Measurements from ENCODE around the gene PARVA.

DNA sequence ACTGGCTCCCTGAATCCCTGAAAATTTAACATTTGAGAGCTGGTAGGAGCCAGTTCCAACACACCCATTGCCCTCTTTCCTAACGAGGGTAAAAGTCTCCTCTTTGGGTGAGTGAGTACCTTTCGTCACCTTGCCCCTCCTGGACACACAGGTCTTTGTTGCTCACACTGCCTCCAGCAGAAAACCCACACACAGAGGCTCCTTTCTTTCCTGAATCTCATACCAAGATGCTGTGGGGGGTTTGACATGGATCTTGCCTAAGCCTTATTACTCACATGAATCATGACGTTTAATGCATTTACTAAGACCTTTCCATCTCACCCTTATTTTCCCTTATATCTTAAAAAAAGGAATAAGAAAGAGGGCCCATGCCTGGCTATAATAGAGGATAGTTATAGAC, 53.0 kb downstream of the PARVA start:
- TF ChIP-seq EP300 (IDR thresholded peaks at IDR 0.05) (no peak), POLR2AphosphoS5 (IDR thresholded peaks at IDR 0.05) (no peak), POLR2A (IDR thresholded peaks at IDR 0.05) (no peak)
- TF ChIP-seq, protein P1, sequence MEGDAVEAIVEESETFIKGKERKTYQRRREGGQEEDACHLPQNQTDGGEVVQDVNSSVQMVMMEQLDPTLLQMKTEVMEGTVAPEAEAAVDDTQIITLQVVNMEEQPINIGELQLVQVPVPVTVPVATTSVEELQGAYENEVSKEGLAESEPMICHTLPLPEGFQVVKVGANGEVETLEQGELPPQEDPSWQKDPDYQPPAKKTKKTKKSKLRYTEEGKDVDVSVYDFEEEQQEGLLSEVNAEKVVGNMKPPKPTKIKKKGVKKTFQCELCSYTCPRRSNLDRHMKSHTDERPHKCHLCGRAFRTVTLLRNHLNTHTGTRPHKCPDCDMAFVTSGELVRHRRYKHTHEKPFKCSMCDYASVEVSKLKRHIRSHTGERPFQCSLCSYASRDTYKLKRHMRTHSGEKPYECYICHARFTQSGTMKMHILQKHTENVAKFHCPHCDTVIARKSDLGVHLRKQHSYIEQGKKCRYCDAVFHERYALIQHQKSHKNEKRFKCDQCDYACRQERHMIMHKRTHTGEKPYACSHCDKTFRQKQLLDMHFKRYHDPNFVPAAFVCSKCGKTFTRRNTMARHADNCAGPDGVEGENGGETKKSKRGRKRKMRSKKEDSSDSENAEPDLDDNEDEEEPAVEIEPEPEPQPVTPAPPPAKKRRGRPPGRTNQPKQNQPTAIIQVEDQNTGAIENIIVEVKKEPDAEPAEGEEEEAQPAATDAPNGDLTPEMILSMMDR (IDR thresholded peaks at IDR 0.05): no peak

Measured in stomach (tissue), 4 donors.